HFFc6 (cell line): ENCODE data around the gene C19orf47. TPM values are rescaled to one million over a fixed set of nuclear protein-coding genes. Genes with fewer than 3 reads are reported as not detected.
A peak's percentile ranks its signal among the peaks of the same experiment; 100 is the strongest.

Source experiments
- DNase-seq: peaks from one replicate; pipeline ENCODE4 v3.0.0-alpha.2; 2018
- H3K27ac Mint-ChIP-seq: 2 replicates; pipeline ENCODE4 v1.8.0; 2020; ENCODE audit warnings: mild to moderate bottlenecking, mixed read lengths
- H3K27me3 Mint-ChIP-seq: 2 replicates; pipeline ENCODE4 v1.8.0; 2021; ENCODE audit warnings: mild to moderate bottlenecking, moderate library complexity, mixed read lengths; ENCODE audit not compliant: insufficient read depth
- H3K36me3 Mint-ChIP-seq: 2 replicates; pipeline ENCODE4 v1.8.0; 2021; ENCODE audit warnings: low read depth, mixed read lengths
- H3K4me1 Mint-ChIP-seq: 2 replicates; pipeline ENCODE4 v1.8.0; 2020; ENCODE audit warnings: low read depth, mixed read lengths
- H3K4me3 Mint-ChIP-seq: 2 replicates; pipeline ENCODE4 v1.8.0; 2020; ENCODE audit warnings: mild to moderate bottlenecking, moderate library complexity, mixed read lengths
- H3K9me3 Mint-ChIP-seq: 2 replicates; pipeline ENCODE4 v1.8.0; 2020; ENCODE audit warnings: mild to moderate bottlenecking, mixed read lengths
- microRNA-seq: library from miRNA; unstranded; fragments of <30 nt; microRNA quantifications from one replicate; pipeline ENCODE4, GENCODE V29; 2019
- total RNA-seq, 6 experiments: library from RNA; stranded (reverse); fragmentation: NEBNext Ultra II Directional; extraction: Animal tissue kit (Norgen Biotek cat#: 25700); gene quantifications; 2 replicates in 1 of 6; 3 replicates in 5 of 6; pipeline ENCODE4 v1.2.3, GENCODE V29; 2021
- TF ChIP-seq, protein P1 (sequence below): fragments of 200-600 bp; sonication (generic); IDR thresholded peaks from 2 replicates; pipeline ENCODE4 v1.5.0; 2021; ENCODE audit warnings: antibody characterized with exemption, mild to moderate bottlenecking

Gene C19orf47
- total RNA-seq, 6 experiments from 2014 or later = 15.8 to 20.0 (median 18.5) TPM

DNA sequence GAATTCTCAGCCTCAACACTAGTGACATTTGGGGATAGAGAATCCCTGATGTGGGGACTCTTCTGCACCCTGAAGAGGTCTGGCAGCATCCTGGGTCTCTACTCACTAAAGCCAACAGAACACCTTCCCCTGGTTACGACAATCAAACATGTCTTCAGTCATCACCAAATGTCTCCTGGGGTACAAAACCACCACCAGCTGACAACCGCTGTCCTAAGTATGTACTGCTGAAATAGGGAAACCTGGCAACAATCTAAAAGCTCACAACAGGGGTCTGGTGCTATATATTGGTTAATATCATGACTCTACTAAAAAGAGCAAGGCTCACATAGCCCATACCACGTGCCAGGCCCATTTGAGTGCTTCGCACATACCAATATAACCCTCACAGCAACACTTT lies 76.5 kb downstream of the C19orf47 start:
- Mint-ChIP-seq H3K27ac (no peak overlapping the region), H3K36me3 (no peaks in the 10 kb centered on the region), H3K9me3 (no peaks in the 10 kb centered on the region), H3K27me3 (no peaks in the 10 kb centered on the region), H3K4me1 (peaks cover 11% of the 10 kb centered on the region; the same call in 1 of the 2 replicates), H3K4me3 (no peak overlapping the region)
- no peak for DNase-seq
- TF ChIP-seq, protein P1, sequence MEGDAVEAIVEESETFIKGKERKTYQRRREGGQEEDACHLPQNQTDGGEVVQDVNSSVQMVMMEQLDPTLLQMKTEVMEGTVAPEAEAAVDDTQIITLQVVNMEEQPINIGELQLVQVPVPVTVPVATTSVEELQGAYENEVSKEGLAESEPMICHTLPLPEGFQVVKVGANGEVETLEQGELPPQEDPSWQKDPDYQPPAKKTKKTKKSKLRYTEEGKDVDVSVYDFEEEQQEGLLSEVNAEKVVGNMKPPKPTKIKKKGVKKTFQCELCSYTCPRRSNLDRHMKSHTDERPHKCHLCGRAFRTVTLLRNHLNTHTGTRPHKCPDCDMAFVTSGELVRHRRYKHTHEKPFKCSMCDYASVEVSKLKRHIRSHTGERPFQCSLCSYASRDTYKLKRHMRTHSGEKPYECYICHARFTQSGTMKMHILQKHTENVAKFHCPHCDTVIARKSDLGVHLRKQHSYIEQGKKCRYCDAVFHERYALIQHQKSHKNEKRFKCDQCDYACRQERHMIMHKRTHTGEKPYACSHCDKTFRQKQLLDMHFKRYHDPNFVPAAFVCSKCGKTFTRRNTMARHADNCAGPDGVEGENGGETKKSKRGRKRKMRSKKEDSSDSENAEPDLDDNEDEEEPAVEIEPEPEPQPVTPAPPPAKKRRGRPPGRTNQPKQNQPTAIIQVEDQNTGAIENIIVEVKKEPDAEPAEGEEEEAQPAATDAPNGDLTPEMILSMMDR = no peak

DNA sequence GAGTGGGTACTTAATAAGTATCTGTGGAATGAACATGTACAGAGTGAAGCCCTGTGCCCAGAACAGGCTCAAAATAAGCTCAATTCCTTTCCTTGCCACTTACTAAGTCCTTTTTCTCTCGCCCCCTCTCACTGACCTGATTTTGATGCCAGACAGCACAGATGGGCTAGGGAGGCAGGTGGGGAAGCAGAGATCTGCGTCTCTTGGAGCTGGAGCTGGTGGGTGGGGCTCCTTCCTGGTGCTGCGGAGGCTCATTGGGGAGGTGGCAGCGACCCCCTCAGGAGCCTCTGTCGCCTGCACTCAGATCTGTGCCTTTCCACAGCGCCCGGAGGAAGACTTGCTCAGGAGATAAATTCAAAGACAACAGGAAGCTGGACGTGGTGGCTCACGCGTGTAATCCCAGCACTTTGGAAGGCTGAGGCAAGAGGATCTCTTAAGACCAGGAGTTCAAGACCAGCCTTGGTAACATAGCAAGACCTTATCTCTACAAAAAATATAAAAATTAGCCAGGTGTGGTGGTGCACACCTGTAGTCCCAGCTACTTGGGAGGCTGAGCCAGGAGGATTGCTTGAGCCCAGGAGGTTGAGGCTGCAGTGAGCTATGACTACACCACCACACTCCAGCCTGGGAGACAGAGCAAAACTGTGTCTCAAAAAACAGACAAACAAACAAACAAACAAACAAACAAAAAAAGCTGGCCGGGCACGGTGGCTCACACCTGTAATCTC lies 77.7 kb downstream of the C19orf47 start:
- Mint-ChIP-seq H3K4me1 (peaks cover 11% of the 10 kb centered on the region; the same call in 1 of the 2 replicates), H3K27me3 (no peaks in the 10 kb centered on the region)

More for the DNA sequence above, 77.7 kb downstream of the C19orf47 start:
- Mint-ChIP-seq H3K27ac (no peak overlapping the region), H3K4me3 (no peak overlapping the region), H3K9me3 (no peaks in the 10 kb centered on the region), H3K36me3 (no peaks in the 10 kb centered on the region)
- TF ChIP-seq, protein P1 = no peak
- no peak for DNase-seq

Small RNA genes within 50 kb of the gene (microRNA-seq; reads per million reads assigned to microRNA genes)
- gene MIR641 = 13.1 reads per million, percentile 15 among the genes with 10 or more reads in this experiment
- not detected for gene MIR6796

Other genes with a start within 250 kb of the C19orf47 start
- 10 to 100 TPM; 10.7 to 14.9 (median 11.3) TPM for gene MAP3K10, start 157.0 kb downstream of the C19orf47 start, total RNA-seq
- gene TTC9B, start 130.0 kb downstream of the C19orf47 start, total RNA-seq = not detected
- gene CCNP, start 121.7 kb downstream of the C19orf47 start, total RNA-seq = under 1 TPM in 3 of 6 experiments, not detected in 3; 0.22 to 0.33 (median 0.31) TPM
- 100 to 1,000 TPM; 128 to 133 (median 130) TPM for gene AKT2, start 63.1 kb downstream of the C19orf47 start, total RNA-seq
- gene PLD3, start 298 bp upstream of the C19orf47 start, total RNA-seq = 100 to 1,000 TPM; 141 to 211 (median 152) TPM
- gene HIPK4, start 41.8 kb upstream of the C19orf47 start, total RNA-seq = under 1 TPM in 4 of 6 experiments, not detected in 2; 0.07 to 0.11 (median 0.10) TPM
- 1 to 10 TPM in 2 of 6 experiments, under 1 TPM in 4; 0.86 to 1.5 (median 0.94) TPM for gene PRX, start 65.0 kb upstream of the C19orf47 start, total RNA-seq
- gene SERTAD1, start 77.6 kb upstream of the C19orf47 start, total RNA-seq = 10 to 100 TPM; 18.5 to 25.4 (median 21.2) TPM
- 10 to 100 TPM; 35.9 to 47.0 (median 41.2) TPM for gene SERTAD3, start 95.9 kb upstream of the C19orf47 start, total RNA-seq
- 10 to 100 TPM; 35.3 to 55.7 (median 52.5) TPM for gene BLVRB, start 117.3 kb upstream of the C19orf47 start, total RNA-seq
- under 1 TPM; 0.17 to 0.96 (median 0.54) TPM for gene SPTBN4, start 118.6 kb upstream of the C19orf47 start, total RNA-seq
- gene SHKBP1, start 228.5 kb upstream of the C19orf47 start, total RNA-seq = 10 to 100 TPM; 58.5 to 95.2 (median 83.0) TPM